ENCODE results near the gene PNLIPRP1.

- TF ChIP-seq CTCF (IDR thresholded peaks at IDR 0.05; ENCODE audit: borderline replicate concordance, extremely low read depth, low read length, poor library complexity, severe bottlenecking), result no peak
- TF ChIP-seq EZH2 (IDR thresholded peaks at IDR 0.05; ENCODE audit: borderline replicate concordance, low read depth, low read length, severe bottlenecking), result no peak
Observed at GRCh38 chr10:116597543-116597942, 6.8 kb downstream of the PNLIPRP1 start.
